GM12801 (cell line): ENCODE measurements around the gene MCM9.

ENCODE experiments used
- CTCF ChIP-seq: IDR thresholded peaks from one replicate; pipeline ENCODE4 v1.5.1; 2011; ENCODE audit warnings: control low read depth; ENCODE audit not compliant: insufficient read length; ENCODE audit errors: extremely low read depth

Gene MCM9

DNA sequence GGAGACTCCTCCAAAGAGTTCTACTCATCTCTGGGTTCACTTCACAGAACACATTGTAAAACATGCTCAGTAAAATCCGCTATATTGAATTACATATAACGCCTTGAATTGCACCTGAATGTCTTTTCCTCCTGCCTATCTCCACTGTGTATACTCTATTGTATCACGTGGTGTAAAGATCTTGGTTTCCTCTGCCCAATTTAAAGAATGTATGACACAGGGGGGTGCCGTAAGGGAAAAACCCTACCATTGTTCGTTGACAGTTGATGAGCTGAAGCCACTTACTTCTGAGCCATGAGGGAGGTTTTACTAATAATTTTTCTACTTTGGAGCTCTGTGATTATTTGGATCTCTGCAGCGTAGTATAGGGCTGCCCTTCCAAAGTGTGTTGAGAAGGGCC is 35.0 kb downstream of the MCM9 start:
- TF ChIP-seq CTCF: no peak

DNA sequence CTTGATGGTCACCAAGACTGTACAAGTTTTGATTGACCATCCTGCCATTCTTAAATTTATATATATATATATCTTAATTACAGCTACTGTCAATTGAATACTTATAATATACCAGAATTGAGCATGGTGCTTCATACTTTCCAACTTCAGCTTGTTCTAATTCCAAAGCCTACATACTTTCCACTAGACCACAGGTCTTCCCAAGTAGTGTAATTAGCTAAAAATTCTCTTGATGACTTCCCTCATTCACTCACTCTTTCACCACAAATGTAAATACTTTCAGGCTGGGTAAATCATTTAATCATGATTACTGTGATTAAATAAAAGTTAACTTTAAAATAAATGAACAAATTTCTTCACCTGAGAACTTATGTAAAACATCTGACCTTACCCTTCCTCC is 37.6 kb downstream of the MCM9 start:
- TF ChIP-seq CTCF: no peak

DNA sequence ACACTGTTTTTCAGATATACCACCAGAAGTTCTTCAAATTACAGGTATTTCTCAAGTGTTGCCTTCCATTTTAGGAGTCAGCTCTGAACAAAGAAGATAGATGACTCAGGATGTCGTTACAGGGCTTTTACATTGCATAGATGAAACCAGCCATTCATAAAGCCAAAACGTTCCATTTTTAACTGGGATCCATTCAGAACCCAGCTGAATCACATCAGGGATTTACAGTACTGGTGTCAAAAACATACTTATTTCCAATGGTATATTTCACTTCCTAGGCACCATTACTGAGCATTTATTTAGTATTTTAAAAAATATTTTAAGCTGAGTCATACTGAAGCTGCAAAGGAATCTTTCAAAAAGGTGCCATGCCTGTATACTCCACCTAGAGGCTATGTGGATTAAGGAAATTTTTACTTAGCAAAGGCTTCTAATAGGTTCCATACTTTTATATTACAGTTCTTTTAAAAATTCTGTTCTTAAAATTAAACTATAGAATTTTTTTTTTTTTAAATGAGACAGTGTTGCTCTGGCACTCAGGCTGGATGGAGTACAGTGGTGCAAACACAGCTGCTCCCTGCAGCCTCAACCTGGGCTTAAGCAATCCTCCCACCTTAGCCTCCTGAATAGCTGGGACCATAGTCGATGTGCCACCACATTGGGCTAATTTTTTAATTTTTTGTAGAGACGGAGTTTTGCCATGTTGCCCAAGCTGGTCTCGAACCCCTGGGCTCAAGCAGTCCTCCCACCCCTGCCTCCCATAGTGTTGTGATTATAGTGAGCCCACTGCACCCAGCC is 38.4 kb downstream of the MCM9 start:
- no peak for TF ChIP-seq CTCF

DNA sequence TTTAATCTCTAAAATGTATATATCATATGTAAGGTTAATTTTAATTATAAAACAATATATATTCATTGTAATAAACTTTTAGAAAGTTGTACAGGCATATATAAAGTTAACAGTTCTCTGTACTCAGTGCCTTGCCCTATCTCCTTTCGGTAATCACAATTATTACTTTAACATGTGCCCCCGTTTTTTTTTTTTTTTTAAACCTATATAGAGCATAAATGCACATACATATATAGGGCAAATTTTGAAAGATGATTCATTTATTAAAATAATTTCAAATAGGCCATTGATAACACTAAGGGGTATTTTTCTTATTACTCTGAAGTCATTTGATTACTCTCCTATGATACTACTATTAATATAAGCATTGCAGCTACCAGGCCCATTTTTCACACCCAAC is 39.1 kb downstream of the MCM9 start:
- no peak for TF ChIP-seq CTCF

- no peak for TF ChIP-seq CTCF
These were observed 39.7 kb downstream of the MCM9 start for GRCh38 chr6:118895261-118895560.

DNA sequence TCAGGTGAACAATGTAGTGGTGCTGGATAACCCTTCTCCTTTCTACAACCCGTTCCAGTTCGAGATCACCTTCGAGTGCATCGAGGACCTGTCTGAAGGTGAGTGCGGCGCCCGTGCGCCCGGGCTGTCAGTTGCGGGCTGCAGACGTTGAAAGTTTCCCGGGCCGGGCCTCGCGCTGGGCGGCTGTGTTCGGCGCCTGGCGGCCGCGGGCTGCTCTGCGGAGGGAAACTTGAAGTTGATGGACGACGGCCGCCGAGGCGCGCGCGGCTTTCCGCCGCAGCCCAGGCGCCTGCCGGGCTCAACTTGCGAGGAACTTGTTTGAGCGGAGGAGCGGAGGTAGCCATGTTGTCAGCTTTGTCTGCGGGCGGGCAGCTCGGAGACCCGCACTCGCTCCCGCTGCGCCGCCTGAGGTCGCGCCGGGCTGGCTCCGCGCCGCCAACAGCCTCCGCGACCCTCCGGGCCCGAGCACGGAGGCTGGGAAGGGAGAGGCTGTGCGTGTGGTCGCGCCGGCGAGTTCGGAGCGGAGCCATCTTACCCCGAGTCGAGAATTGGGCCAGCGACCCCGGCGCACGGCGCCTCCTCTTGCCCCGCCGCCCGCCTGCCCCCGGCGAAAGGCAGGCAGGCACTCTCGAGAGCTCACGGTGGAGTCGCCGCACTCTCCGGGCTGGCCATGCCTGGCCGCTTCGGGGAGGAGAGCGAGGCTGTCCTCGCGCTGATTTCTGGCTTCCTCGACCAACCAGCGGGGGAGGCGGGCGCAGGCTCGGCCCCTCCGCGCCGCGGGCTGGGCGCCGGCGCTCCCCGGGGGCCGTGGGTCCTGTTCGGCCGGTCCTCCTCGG is 40.3 kb downstream of the MCM9 start:
- TF ChIP-seq CTCF: no peak

DNA sequence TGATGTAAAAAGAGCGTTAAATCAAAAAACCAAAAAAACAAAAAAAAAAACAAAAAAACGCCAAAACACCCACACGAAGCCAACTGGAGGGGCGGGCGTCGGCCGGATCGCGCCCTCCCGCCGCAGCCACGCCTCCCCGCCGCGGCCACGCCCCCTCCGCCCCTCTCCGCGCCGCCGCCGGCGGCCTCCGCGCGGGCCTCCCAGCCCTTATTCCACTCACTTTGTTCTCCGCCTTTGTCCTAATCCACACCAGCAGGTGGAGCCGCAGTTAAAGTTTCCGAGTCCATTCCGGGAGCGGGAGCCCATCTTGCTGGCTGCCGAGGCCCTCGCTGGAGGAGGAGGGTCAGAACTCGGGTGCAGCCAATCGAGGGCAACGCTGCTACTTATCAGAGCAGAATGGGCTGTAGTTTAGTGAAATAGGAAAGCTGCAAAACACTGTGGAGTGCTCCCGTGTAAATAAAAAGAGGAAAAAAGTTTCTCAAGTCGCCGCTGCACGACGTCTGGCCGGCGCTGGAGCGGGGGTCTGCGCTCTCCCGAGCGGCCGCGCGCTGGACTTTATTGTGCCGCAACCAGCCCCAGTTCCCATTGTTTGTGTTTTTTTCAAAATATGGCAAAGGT is 41.0 kb downstream of the MCM9 start, which contains the start of gene ASF1A:
TSS of gene ASF1A (plus strand) at position 346 of the 618 bp plus-strand sequence. CDS start at position 608, 262 bp downstream.
- TF ChIP-seq CTCF: no peak
